SH-SY5Y (cell line): Measurements from ENCODE around the gene CNPY4.

Experiments used
- GATA2 ChIP-seq: IDR thresholded peaks from 2 replicates; pipeline ENCODE4 v1.6.1; 2011; ENCODE audit warnings: mild to moderate bottlenecking, low read depth, low read length
- GATA3 ChIP-seq: IDR thresholded peaks from 2 replicates; pipeline ENCODE4 v1.6.1; 2011; ENCODE audit warnings: low read depth, mild to moderate bottlenecking, low read length, moderate library complexity

DNA sequence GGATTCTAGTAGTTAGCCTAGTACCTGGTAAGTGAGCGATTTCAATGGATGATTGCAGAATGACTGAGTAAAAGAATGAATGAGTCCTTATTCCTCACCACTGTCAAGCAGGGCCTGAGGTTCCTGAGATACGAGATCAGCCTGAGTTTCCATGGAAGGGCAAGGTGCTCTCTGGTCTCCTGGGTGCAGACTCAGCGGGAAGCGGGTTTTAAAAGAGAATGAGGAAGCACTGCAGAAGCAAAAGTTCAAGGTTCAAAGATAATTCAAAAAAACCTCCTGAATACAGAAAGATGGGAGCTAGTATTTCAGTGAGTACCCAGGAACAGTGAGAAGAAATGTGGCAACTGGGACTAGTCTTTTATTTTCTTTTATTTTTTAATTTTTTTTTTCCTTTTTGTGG lies 42.2 kb upstream of the CNPY4 start:
- TF ChIP-seq GATA2 (no peak), GATA3 (no peak)
